Peyer's patch (tissue), 4 donors: Measurements from ENCODE around the gene MBD1. TPM values are rescaled to one million over a fixed set of nuclear protein-coding genes. Genes with fewer than 3 reads are reported as not detected.
"Not testable (repeated sequence)": the region's sequence is repeated elsewhere in the genome, so short reads cannot be mapped to it uniquely, and the experiment has no call there.

Source experiments
- DNase-seq, 3 donors: peaks; one replicate each; pipeline ENCODE4 v3.0.0-alpha.2; 2017 to 2019
- H3K27ac ChIP-seq, 4 donors: fragments of 200-600 bp; sonication (generic); one replicate each; pipeline ENCODE4 v1.5.1; 2016 to 2019
- H3K27me3 ChIP-seq, 2 donors: fragments of 200-600 bp; sonication (generic); one replicate each; pipeline ENCODE4 v1.5.1; 2019
- H3K36me3 ChIP-seq, 3 donors: fragments of 200-600 bp; sonication (generic); one replicate each; pipeline ENCODE4 v1.5.1; 2016 to 2019
- H3K4me1 ChIP-seq, 4 donors: fragments of 200-600 bp; sonication (generic); one replicate each; pipeline ENCODE4 v1.5.1; 2016 to 2019
- H3K4me3 ChIP-seq, 4 donors: fragments of 200-600 bp; sonication (generic); 1 replicate in 3 of 4; 2 replicates in 1 of 4; pipeline ENCODE4 v1.5.1; 2016 to 2019; ENCODE audit warnings: mild to moderate bottlenecking in 1 of 4
- H3K9me3 ChIP-seq, 4 donors: fragments of 200-600 bp; sonication (generic); one replicate each; pipeline ENCODE4 v1.5.1; 2016 to 2019; ENCODE audit warnings: mild to moderate bottlenecking in 1 of 4
- CTCF ChIP-seq, 6 experiments: fragments of 450-650 bp in 4 of 6; fragments of 200-600 bp in 2 of 6; sonication (generic) in 1 of 6; IDR thresholded peaks; one replicate each; pipeline ENCODE4 v1.5.1; 2017 to 2019; ENCODE audit warnings: antibody characterized with exemption in 6 of 6, mild to moderate bottlenecking in 3 of 6, moderate library complexity in 1 of 6
- POLR2A ChIP-seq, 2 donors: fragments of 450-650 bp; IDR thresholded peaks; one replicate each; pipeline ENCODE4 v1.5.1; 2017; ENCODE audit warnings: antibody characterized with exemption in 2 of 2, mild to moderate bottlenecking in 2 of 2, moderate library complexity in 2 of 2
- total RNA-seq, 4 donors: library from RNA; depleted of rRNA; stranded (reverse); fragments of >200 nt; gene quantifications; one replicate each; pipeline ENCODE4 v1.1.0, GENCODE V29; 2016

Gene MBD1
- total RNA-seq, 4 donors from 2014 or later = 85.1 to 168 (median 115) TPM

DNA sequence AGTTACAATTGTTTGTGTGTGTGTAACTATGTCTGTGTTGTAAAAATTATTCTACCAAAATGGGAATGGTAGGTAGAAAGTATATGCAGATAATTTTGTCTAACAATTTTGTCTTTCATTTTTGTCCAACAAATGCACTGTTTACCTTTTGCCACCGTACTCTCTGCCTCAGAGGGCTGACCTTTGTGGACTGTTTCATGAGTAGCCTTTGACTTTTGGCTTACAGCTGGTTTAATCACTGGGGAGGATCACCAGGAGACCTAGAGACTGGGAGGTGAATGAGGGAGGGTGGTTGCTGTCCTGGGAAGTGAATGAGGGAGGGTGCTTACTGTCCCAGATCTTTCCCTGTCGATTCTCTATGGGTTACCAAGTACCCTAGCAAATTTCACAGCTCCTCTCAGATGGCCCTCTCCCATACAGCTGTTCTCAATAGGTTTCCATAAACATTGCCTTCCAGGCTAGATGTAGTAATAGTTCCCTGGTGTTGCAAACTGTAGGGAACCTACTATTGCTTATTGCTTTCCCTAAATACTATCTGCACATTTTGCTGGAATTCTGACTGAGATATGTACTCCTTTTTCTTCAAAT is 32.6 kb upstream of the MBD1 start:
- H3K9me3 ChIP-seq = no peaks in the 10 kb centered on the region
- no peaks in the 10 kb centered on the region for H3K36me3 ChIP-seq
- H3K27me3 ChIP-seq = no peaks in the 10 kb centered on the region
- no peak overlapping the region for H3K4me3 ChIP-seq
- no peak for TF ChIP-seq POLR2A (IDR thresholded peaks at IDR 0.05)
- TF ChIP-seq CTCF (IDR thresholded peaks at IDR 0.05) = no peak
- no peak for DNase-seq
- H3K4me1 ChIP-seq = no peaks in the 10 kb centered on the region
- no peak overlapping the region for H3K27ac ChIP-seq

- DNase-seq = no peak
- H3K27me3 ChIP-seq = no peaks in the 10 kb centered on the region
- no peak overlapping the region for H3K4me3 ChIP-seq
- H3K9me3 ChIP-seq = no peaks in the 10 kb centered on the region
- no peak for TF ChIP-seq POLR2A (IDR thresholded peaks at IDR 0.05)
- no peak for TF ChIP-seq CTCF (IDR thresholded peaks at IDR 0.05)
- no peaks in the 10 kb centered on the region for H3K36me3 ChIP-seq
- H3K27ac ChIP-seq = no peak overlapping the region
- no peaks in the 10 kb centered on the region for H3K4me1 ChIP-seq
These were observed 31.8 kb upstream of the MBD1 start for GRCh38 chr18:50313031-50313607.

- no peak overlapping the region for H3K4me3 ChIP-seq
- no peaks in the 10 kb centered on the region for H3K9me3 ChIP-seq
- H3K27ac ChIP-seq = peak overlapping the region in 1 of 4 donors; percentile 12
- H3K27me3 ChIP-seq = no peaks in the 10 kb centered on the region
- TF ChIP-seq CTCF (IDR thresholded peaks at IDR 0.05) (no peak), POLR2A (IDR thresholded peaks at IDR 0.05) (no peak)
- H3K36me3 ChIP-seq = no peaks in the 10 kb centered on the region
- DNase-seq = peak in 1 of 3 donors; percentile 36
- H3K4me1 ChIP-seq = no peaks in the 10 kb centered on the region
These were observed 31.1 kb upstream of the MBD1 start for GRCh38 chr18:50312296-50313030.

DNA sequence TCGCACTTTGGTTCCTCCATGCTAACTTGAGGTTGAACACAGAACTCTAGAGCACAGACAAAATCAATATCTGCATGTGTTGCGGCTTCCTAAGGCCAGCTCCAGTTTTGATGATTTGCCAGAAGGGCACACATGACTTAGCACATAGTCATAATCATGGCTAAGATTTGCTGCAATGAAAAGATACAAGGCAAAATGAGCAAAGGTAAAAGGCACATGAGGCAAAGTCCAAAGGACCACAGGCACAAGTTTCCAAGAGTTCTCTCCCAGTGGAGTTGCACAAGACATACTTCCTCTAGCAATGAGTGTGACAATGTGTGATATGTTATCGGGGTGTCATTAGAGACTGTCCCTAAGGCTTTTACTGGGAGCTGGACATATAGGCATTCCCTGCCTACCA is 30.3 kb upstream of the MBD1 start:
- no peak for DNase-seq
- Histone ChIP-seq H3K4me3 (no peak overlapping the region), H3K27me3 (no peaks in the 10 kb centered on the region), H3K4me1 (no peaks in the 10 kb centered on the region), H3K9me3 (no peaks in the 10 kb centered on the region), H3K36me3 (no peaks in the 10 kb centered on the region), H3K27ac (no peak overlapping the region)
- no peak for TF ChIP-seq POLR2A (IDR thresholded peaks at IDR 0.05)
- no peak for TF ChIP-seq CTCF (IDR thresholded peaks at IDR 0.05)

DNA sequence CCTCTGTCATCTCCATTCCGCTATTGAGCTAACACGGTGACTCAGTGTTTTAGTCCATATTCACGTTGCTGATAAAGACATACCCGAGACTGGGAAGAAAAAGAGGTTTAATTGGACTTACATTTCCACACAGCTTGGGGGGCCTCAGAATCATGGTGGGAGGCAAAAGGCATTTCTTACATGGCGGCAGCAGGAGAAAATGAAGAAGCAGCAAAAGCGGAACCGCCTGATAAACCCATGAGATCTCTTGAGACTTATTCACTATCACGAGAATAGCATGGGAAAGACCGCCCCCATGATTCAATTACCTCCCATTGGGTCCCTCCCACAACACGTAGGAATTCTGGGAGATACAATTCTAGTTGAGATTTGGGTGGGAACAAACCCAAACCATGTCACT is 28.8 kb upstream of the MBD1 start:
- no peak for DNase-seq
- H3K27me3 ChIP-seq = no peaks in the 10 kb centered on the region
- no peaks in the 10 kb centered on the region for H3K4me1 ChIP-seq
- H3K36me3 ChIP-seq = no peaks in the 10 kb centered on the region
- TF ChIP-seq CTCF (IDR thresholded peaks at IDR 0.05) (no peak), POLR2A (IDR thresholded peaks at IDR 0.05) (no peak)
- no peaks in the 10 kb centered on the region for H3K9me3 ChIP-seq
- no peak overlapping the region for H3K27ac ChIP-seq
- H3K4me3 ChIP-seq = no peak overlapping the region

- H3K9me3 ChIP-seq, H3K27ac ChIP-seq, DNase-seq, H3K27me3 ChIP-seq, H3K4me3 ChIP-seq, H3K36me3 ChIP-seq, H3K4me1 ChIP-seq: not testable (repeated sequence)
These were observed 27.5 kb upstream of the MBD1 start for GRCh38 chr18:50308851-50309250.
